Left colon (tissue), 2 donors: ENCODE data around the gene P4HTM. TPM values are rescaled to one million over a fixed set of nuclear protein-coding genes. Genes with fewer than 3 reads are reported as not detected.

Experiments
- ATAC-seq: fragments of 200-7000 bp; cut with Tn5 transposase; one replicate; pipeline ENCODE4 v1.9.1; 2020; ENCODE audit warnings: mild to moderate bottlenecking, moderate library complexity
- DNase-seq, 2 donors: peaks; one replicate each; pipeline ENCODE4 v3.0.0-alpha.2; 2020
- intact Hi-C, 2 donors: fragments of 100-400 bp; cut with DNase I in 1 of 2; cut with micrococcal nuclease in 1 of 2; formaldehyde crosslinking; loops; one replicate each; pipeline versions ENCODE4 v1.11.2 to v1.14.0; 2022; cut with DNase I, micrococcal nuclease
- total RNA-seq, 2 donors: library from RNA; stranded (reverse); fragmentation: NEBNext Ultra II Directional; extraction: Animal tissue kit (Norgen Biotek cat#: 25700); gene quantifications; one replicate each; pipeline ENCODE4 v1.2.1, GENCODE V29; 2021
- donor health status: DM: no; HTN: no; CAD: no.
- donor health status: DM: yes; HTN: yes; CAD: no.

P4HTM gene
- total RNA-seq, 2 donors from 2014 or later, result 33.8 to 47.3 TPM

GRCh38 chr3:48980295-48980694 is 9.7 kb upstream of the P4HTM start:
- intact Hi-C loops, result no loop called here
- no peak for ATAC-seq
- no peak for DNase-seq

- peak; percentile 53 for ATAC-seq
- DNase-seq, result no peak
- intact Hi-C loops, result no loop called here
Measured at GRCh38 chr3:48982016-48982415, 8.0 kb upstream of the P4HTM start.

DNA sequence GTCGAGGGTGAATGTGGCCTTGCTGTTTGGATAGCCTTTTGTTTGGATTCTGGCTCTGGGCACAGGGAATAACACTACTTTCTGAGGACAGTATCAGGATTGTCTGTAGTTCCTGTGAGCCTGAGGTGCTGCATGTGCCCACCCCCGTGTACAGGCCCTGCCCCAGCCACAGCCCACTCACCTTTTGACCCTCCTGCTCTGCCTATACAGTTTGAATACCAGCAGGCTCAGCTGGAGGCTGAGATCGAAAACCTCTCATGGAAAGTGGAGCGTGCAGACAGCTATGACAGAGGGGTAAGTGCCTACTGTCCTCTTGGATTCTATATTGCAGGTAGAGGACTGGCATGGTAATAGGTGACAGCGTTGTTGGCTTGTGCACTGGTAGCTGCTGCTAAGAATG is 7.4 kb upstream of the P4HTM start:
- intact Hi-C loops, result no loop called here
- no peak for DNase-seq
- no peak for ATAC-seq

DNA sequence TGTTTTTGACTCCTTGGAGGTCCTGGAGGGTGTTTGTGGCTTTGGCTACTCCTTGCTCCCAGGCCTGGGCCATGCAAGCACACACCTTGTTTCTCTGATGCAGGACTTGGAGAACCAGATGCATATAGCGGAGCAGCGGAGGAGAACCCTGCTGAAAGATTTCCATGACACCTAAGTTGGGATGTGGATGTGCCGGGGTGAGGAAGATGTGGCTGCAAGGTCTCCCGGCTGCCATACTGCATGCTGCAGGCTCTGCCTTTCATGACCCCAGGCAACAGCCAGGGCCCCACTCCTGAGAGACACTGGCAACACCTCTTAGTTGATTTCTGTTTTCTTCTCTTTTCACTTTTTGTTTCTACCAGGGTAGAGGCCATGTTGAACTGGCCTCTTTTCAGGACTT is 6.9 kb upstream of the P4HTM start:
- intact Hi-C loops, result no loop called here
- ATAC-seq (no peak), DNase-seq (no peak)

DNA sequence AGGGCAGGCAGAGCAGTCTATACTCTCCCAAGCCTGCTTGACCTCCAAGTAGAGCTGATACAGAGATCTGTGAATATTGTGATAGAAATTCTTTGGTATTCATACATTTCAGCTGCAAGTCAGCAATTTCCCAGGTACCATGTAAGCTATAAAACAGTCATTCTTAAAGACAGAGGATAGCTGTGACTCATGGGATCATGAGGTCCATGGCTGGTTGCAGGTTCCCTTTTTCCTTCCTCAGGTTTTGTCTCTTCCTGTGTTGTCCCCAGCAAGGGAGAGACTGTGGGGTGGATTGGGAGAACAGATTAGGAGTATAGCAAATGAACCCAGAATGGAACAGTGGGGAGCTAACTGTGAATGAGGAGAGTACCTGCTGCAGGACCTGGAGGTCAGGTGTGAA is 5.4 kb upstream of the P4HTM start:
- ATAC-seq (no peak), DNase-seq (no peak)
- intact Hi-C loops, result no loop called here

- DNase-seq, result no peak
- no peak for ATAC-seq
- intact Hi-C loops, result no loop called here
Measured at GRCh38 chr3:48985831-48986376, 4.1 kb upstream of the P4HTM start.

GRCh38 chr3:48989126-48989795 is 780 bp upstream of the P4HTM start:
- ATAC-seq, result no peak
- DNase-seq, result peak in 1 of 2 donors; percentile 23
- intact Hi-C loops, result no loop called here

DNA sequence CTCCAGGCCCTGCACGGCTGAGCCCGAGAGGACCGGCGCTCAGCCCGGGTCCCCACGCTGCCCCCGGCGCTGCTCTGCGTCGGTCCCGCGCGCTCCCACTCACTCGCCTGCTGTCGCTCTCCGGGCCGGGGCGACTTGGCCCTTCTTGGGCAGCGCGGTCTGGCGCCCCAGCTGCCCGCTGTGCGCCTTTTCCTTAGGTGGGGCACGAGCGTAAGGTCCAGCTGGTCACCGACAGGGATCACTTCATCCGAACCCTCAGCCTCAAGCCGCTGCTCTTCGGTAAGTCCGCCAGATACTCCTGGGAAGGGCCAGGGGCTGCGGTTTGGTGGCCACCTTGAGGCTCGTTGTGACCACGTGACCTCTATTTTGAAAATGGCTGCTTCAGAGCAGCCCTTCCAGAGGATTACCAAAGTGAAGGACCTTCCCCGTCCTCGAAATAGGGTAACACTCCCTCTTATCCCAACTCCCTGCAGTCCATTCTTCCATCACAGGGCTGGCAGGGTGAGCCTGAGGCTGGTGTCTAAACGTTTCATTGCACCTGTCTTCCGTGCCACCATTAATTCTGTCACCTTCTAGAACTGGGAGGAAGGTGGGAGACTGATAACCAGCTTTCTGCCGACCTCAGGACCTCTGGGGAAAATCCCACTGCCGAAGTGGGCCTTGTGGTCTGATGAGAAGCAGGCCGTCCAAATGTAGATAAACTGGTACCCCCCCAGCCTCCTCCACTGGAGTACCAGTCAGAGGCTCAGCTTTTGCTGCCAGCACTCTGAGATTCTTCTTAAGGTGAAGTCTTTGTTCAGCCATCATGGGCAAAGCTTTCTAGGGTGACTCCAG is 812 bp downstream of the P4HTM start:
- intact Hi-C loops, result no loop called here
- ATAC-seq (peak; percentile 42), DNase-seq (peak in 1 of 2 donors; percentile 45)

- intact Hi-C loops, result no loop called here
- DNase-seq, result no peak
- no peak for ATAC-seq
Measured at GRCh38 chr3:48991851-48992545, 2.0 kb downstream of the P4HTM start.

- DNase-seq, result no peak
- intact Hi-C loops, result no loop called here
- ATAC-seq, result no peak
Measured at GRCh38 chr3:48993834-48994233, 3.8 kb downstream of the P4HTM start.

DNA sequence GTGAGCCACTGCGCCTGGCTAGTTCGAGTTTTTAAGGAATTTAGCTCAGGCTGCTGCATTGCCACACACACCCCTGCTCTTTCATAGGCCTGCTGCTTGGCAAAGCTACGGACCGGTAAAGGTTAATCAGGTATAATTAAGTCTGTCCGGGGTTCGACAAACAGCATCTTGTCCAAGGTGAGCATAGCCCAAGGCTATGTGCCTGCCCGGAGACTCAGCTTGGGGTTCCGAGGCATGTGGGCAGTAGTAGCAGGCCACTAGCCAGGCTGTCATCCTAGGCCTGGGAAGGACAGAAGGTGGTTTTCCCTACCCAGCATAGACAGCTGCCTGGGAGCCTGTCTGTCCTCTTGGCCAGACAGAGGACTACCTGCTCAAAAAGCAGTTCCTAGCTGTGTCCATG is 6.6 kb downstream of the P4HTM start:
- ATAC-seq, result no peak
- intact Hi-C loops, result no loop called here
- no peak for DNase-seq

- intact Hi-C loops, result no loop called here
- no peak for ATAC-seq
- DNase-seq, result no peak
Measured at GRCh38 chr3:48997102-48997635, 7.1 kb downstream of the P4HTM start.

DNA sequence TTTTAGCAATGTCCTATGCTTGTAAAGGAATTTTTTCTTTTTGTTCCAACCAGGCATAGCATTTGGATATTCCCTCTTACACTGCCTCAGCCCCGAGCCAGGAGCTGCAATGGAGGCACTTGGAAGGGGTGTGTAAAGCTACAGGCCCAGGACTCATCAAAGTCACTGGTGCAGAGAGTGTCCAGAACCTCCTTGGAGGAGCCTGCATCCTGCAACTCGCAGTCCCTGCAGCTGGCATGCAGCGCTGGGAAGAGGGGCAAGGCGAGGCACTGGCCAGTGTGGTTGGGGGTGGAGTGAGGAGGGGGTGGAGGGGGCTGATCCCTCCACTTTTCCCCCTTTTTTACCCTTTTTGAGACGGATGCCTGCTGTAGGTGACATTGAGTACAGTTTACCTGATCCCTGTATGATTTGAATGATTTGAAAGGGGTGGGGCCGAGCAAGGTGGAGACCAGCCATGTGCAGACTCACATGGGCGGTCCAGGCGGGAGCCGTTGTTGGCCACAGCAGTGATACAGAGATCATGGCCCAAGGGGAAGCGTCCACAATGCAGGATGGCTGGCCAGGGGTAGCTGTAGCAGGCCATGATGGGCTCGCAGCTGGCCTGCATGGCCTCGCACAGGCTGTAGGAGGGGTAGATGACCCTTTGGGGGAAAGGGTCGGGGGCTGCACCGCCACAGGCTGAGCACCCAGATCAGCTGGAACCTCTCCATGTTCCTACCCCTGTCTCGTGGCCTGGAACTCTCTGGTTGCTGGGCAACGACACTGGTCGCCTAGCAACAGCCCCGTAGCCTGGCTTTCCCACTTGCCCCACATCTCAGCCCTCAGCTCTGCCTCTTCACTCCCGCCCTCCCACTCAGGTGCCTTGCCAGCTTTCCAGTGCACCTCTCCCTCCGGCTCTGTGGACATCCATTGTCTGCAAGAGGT is 7.9 kb downstream of the P4HTM start:
- intact Hi-C loops, result no loop called here
- ATAC-seq (no peak), DNase-seq (no peak)

GRCh38 chr3:48999085-48999858 is 9.2 kb downstream of the P4HTM start:
- intact Hi-C loops, result no loop called here
- DNase-seq (no peak), ATAC-seq (no peak)

DNA sequence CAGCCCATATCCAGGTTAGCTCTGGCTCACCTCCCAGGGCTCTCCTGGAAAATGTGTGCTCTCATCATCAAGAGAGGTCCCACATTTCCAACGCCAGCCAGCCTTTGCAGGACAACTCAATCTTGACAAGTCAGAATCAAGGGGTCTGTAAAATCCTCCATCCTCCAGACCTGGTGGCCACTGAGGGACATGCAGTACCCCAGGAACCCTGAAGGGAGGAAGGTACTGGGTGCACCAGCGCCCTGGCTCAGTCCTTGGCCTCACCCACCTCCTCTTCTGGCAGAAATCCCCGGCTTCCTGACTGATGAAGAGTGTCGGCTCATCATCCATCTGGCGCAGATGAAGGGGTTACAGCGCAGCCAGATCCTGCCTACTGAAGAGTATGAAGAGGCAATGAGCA is 11.1 kb downstream of the P4HTM start:
- no peak for DNase-seq
- intact Hi-C loops, result no loop called here
- ATAC-seq, result no peak

- intact Hi-C loops, result no loop called here
- peak; percentile 6 for ATAC-seq
- DNase-seq, result peak; percentile 65 to 84
Measured at GRCh38 chr3:49004352-49005302, 14.6 kb downstream of the P4HTM start.

DNA sequence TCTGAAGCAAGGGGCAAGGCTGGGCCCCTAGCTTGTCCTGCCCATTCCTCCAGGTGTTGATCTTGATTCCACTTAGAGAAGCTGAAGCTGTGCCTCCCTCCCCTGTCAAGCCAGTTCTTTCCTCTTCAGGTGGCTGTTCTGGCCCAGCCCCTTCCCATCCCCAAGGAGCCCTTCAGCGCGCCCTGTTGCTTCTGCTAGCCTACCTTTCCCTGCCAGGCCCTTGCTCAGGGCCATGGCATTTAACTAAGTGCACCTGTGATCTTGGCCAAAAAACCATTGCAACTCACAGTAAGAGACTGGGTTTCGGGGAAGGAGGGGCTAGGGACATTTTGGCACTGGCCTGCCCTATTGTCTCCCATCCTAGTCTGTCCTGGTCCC is 15.3 kb downstream of the P4HTM start:
- no peak for DNase-seq

More for the DNA sequence above, 15.3 kb downstream of the P4HTM start:
- intact Hi-C loops, result no loop called here
- no peak for ATAC-seq
